NT2/D1 (cell line): ENCODE results near the gene NFYC.

Experiments used
- SUZ12 ChIP-seq: IDR thresholded peaks from 2 replicates; pipeline ENCODE4 v1.6.1; 2011; ENCODE audit not compliant: insufficient read length, insufficient read depth; ENCODE audit errors: extremely low read depth
- YY1 ChIP-seq: IDR thresholded peaks from 2 replicates; pipeline ENCODE4 v1.6.1; 2011; ENCODE audit not compliant: insufficient read length, insufficient read depth
- ZNF274 ChIP-seq: IDR thresholded peaks from 2 replicates; pipeline ENCODE4 v1.6.1; 2011; ENCODE audit warnings: mild to moderate bottlenecking, low read depth, low read length

DNA sequence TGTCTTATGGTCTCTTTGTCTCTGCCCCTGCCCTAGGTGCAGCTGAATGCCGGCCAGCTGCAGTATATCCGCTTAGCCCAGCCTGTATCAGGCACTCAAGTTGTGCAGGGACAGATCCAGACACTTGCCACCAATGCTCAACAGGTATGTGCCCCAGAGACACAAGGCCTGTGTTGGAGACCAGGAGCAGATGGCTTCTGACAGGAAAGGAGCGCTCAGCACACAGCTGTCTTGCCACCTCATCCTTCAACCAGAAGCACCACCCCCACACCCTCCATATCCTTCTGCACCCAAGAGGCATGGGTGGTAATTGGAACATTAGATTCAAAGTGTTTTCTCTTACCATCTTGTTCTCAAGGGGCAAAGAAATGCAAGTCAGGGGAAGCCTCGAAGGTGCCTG lies 75.1 kb downstream of the NFYC start:
- no peak for TF ChIP-seq SUZ12
- no peak for TF ChIP-seq YY1
- TF ChIP-seq ZNF274 = no peak
